Brain microvascular endothelial cell (primary cell): ENCODE data around the gene UEVLD.
A peak's percentile ranks its signal among the peaks of the same experiment; 100 is the strongest.

Experiments used
- DNase-seq: peaks from one replicate; pipeline ENCODE4 v3.0.0-alpha.2; 2020
- H3K27ac ChIP-seq: fragments of 250-450 bp; sonication (Bioruptor Pico); 2 replicates; pipeline ENCODE4 v1.5.1; 2020; ENCODE audit warnings: mild to moderate bottlenecking, moderate library complexity
- H3K27me3 ChIP-seq: fragments of 250-450 bp; sonication (Bioruptor Pico); replicated peaks from 2 replicates; pipeline ENCODE4 v1.5.1; 2020; ENCODE audit warnings: mild to moderate bottlenecking
- H3K36me3 ChIP-seq: fragments of 250-450 bp; sonication (Bioruptor Pico); replicated peaks from 2 replicates; pipeline ENCODE4 v1.5.1; 2020; ENCODE audit warnings: mild to moderate bottlenecking
- H3K4me3 ChIP-seq: 2 replicates; pipeline ENCODE4 v1.5.1; 2011; ENCODE audit warnings: low read depth, mild to moderate bottlenecking, control low read depth, low read length, moderate library complexity
- CTCF ChIP-seq: IDR thresholded peaks from 2 replicates; pipeline ENCODE4 v1.5.1; 2011; ENCODE audit warnings: low read depth, mild to moderate bottlenecking, moderate library complexity, low read length, control low read depth, inconsistent platforms; ENCODE audit errors: missing control alignments
- in situ Hi-C: cut with HindIII; loops from 2 replicates; pipeline ENCODE4 v1.10.0; 2017; ENCODE audit warnings: low sequenced_read_pairs, low pct_ligation_motif_present

UEVLD gene

GRCh38 chr11:18623707-18624106 lies 35.2 kb upstream of the UEVLD start:
- no peak for TF ChIP-seq CTCF
- in situ Hi-C loops, result no loop called here

DNA sequence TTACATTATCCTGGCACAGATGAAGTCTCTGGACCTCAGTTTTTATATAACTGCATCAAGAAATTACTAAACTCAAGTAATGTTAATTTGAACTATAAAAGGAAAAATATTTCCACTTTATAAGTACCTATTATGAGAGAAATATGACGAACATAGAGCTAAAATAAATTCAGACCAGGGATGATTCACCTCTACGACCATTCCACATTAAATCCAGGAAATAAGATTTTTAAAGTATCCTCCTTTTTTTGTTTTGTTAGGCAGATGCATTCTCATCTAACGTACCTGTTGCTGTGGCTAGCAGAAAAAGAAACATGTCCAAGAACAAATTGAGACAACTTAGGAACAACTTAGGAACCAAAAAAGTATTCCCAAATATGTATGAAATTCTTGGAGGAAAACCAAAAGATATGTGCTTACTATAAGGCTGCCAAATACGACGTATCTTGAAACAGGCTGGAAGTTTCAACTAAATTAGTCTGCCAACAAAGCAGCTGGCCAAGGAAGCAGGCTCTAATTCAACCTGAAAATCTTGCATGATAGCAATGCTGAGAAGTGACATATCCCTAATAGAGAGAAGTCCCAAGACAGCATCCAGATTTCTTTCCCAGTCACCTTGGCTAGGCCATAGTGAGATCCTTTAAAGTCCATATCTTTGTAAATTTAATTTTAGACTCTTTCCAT lies 29.9 kb upstream of the UEVLD start:
- Histone ChIP-seq H3K27ac (peak overlapping the region; percentile 29), H3K4me3 (no peak overlapping the region), H3K36me3 (peaks cover 21% of the 10 kb centered on the region), H3K27me3 (no peaks in the 10 kb centered on the region)
- in situ Hi-C loops, result no loop called here
- peak; percentile 16 for DNase-seq
- no peak for TF ChIP-seq CTCF

More at GRCh38 chr11:18623707-18624106, 35.2 kb upstream of the UEVLD start:
- no peaks in the 10 kb centered on the region for H3K27me3 ChIP-seq
- no peak overlapping the region for H3K27ac ChIP-seq
- H3K4me3 ChIP-seq, result no peak overlapping the region
- DNase-seq, result no peak
- no peaks in the 10 kb centered on the region for H3K36me3 ChIP-seq

GRCh38 chr11:18617688-18618341 lies 29.3 kb upstream of the UEVLD start:
- Histone ChIP-seq H3K27ac (peak overlapping the region; percentile 29), H3K36me3 (peaks cover 21% of the 10 kb centered on the region), H3K27me3 (no peaks in the 10 kb centered on the region), H3K4me3 (no peak overlapping the region)
- in situ Hi-C loops, result no loop called here
- DNase-seq, result peak; percentile 45
- no peak for TF ChIP-seq CTCF

GRCh38 chr11:18615628-18616392 lies 27.3 kb upstream of the UEVLD start:
- no peak overlapping the region for H3K4me3 ChIP-seq
- in situ Hi-C loops, result no loop called here

GRCh38 chr11:18614667-18615066 lies 26.1 kb upstream of the UEVLD start:
- H3K27me3 ChIP-seq, result no peaks in the 10 kb centered on the region
- no peak overlapping the region for H3K4me3 ChIP-seq
- TF ChIP-seq CTCF, result no peak
- H3K27ac ChIP-seq, result no peak overlapping the region
- in situ Hi-C loops, result no loop called here
- peaks cover 34% of the 10 kb centered on the region for H3K36me3 ChIP-seq
- no peak for DNase-seq

More at GRCh38 chr11:18615628-18616392, 27.3 kb upstream of the UEVLD start:
- no peak for TF ChIP-seq CTCF
- no peak for DNase-seq
- H3K27ac ChIP-seq, result peak overlapping the region; percentile 4
- no peaks in the 10 kb centered on the region for H3K27me3 ChIP-seq
- peaks cover 28% of the 10 kb centered on the region for H3K36me3 ChIP-seq
